ENCODE results near the gene UGGT2. TPM values are rescaled to one million over a fixed set of nuclear protein-coding genes. Genes with fewer than 3 reads are reported as not detected.

UGGT2 gene
- 35.7 to 48.1 TPM (median 40.3 TPM) in 3 replicates for total RNA-seq
- long read RNA-seq, full-length matches to known transcripts, result 45 of 81 reads
- long read RNA-seq, partial matches to known transcripts, result 5 of 81 reads
- long read RNA-seq, other reads (novel, unspliced or antisense), result 31 of 81 reads

GRCh38 chr13:96053003-96053703 lies at the start of gene UGGT2:
TSS of gene UGGT2 (minus strand) at chr13:96053401. CDS start at chr13:96053312, 89 bp downstream.
- no peaks in the 10 kb centered on the region for H3K36me3 Mint-ChIP-seq (ENCODE audit: low read depth)
- peak; percentile 97 for DNase-seq (ENCODE audit: low spot score)
- H3K4me1 Mint-ChIP-seq (ENCODE audit: low read depth), result peaks cover 12% of the 10 kb centered on the region
- peak within 1 kb of the TSS; percentile 92 for H3K27ac Mint-ChIP-seq (ENCODE audit: unreplicated experiment)
- peak within 1 kb of the TSS; percentile 86 for H3K4me3 Mint-ChIP-seq (ENCODE audit: unreplicated experiment)
- TF ChIP-seq CTCF (IDR thresholded peaks at IDR 0.05), result no peak
- H3K27me3 Mint-ChIP-seq (ENCODE audit: low read depth), result peaks cover 5% of the 10 kb centered on the region
- no peaks in the 10 kb centered on the region for H3K9me3 Mint-ChIP-seq (ENCODE audit: low read depth)

DNA sequence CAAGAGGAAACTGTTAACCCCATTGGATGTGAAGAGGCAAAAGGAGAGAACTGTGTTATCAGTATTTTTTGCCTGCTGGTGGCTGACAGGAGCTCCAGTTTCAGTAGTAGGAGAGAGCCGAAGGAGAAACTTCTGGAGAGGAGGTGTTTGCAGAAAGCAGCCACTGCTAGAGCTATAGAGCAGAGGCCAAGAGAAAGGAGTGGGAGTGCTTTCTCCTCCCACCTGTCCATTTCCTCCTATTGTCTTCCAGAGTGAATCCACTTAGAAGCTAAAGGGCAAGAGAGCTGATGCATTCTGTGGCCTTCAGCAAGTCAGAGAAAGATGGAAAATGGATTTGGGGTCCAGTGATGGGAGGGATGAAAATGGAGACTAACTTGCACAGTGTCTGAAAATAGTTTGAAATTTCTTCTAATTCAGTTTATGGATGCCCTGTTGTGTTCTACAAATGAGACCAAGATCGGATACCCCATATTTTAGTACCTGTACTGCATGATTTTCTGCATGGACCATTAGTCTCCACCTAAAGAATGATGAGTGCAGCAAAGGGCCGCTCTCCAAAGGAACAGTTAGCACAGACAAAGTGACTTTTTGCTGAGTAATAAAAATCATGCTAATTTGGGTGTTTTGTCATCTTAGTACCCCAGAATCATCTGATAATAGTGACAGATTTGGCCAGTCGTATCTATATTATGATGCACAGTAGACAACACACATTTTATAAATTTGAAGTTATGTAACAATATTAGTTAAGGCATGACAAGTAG lies 47.4 kb upstream of the UGGT2 start:
- Mint-ChIP-seq H3K27ac (ENCODE audit: unreplicated experiment) (no peak overlapping the region), H3K4me3 (ENCODE audit: unreplicated experiment) (no peak overlapping the region), H3K4me1 (ENCODE audit: low read depth) (no peaks in the 10 kb centered on the region), H3K27me3 (ENCODE audit: low read depth) (peaks cover 47% of the 10 kb centered on the region), H3K36me3 (ENCODE audit: low read depth) (peaks cover 1% of the 10 kb centered on the region), H3K9me3 (ENCODE audit: low read depth) (no peaks in the 10 kb centered on the region)
- DNase-seq (ENCODE audit: low spot score), result no peak
- TF ChIP-seq CTCF (IDR thresholded peaks at IDR 0.05), result no peak

DNA sequence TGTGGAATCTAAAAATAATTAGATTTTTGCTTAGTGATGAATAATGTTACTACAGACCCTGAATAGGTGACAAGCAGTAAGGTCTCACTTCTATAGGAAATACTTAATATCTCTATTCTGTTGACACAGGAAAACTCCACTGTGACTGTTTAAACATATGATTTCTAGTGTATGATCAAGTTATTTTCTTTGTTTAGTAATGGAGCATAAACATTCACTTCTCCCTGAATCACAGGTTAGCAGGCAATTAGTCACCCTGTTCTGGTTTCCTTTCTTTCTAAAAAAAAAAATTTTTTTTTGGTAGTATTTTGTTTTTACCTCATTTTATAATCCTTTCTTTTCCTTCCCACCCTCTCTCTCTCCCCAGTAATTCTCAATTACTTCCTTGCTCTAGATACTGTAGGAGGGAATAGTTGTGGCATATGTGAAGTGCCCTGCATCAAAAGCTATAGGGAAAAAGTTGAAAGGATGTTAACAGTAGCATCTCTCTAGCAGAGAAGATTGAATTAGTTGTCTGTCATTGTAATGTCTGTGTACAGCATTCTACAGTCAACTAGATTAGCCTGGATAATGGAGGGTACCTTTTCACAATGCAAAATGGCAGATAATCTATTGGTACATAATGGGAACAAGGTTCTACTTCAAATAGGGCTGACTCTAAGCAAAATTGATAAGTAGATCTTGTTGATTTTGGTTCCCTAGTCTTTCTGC lies 40.2 kb upstream of the UGGT2 start:
- Mint-ChIP-seq H3K4me1 (ENCODE audit: low read depth) (peaks cover 13% of the 10 kb centered on the region), H3K4me3 (ENCODE audit: unreplicated experiment) (no peak overlapping the region), H3K9me3 (ENCODE audit: low read depth) (no peaks in the 10 kb centered on the region), H3K36me3 (ENCODE audit: low read depth) (peaks cover 1% of the 10 kb centered on the region), H3K27me3 (ENCODE audit: low read depth) (peaks cover 72% of the 10 kb centered on the region), H3K27ac (ENCODE audit: unreplicated experiment) (no peak overlapping the region)
- no peak for DNase-seq (ENCODE audit: low spot score)
- no peak for TF ChIP-seq CTCF (IDR thresholded peaks at IDR 0.05)

DNA sequence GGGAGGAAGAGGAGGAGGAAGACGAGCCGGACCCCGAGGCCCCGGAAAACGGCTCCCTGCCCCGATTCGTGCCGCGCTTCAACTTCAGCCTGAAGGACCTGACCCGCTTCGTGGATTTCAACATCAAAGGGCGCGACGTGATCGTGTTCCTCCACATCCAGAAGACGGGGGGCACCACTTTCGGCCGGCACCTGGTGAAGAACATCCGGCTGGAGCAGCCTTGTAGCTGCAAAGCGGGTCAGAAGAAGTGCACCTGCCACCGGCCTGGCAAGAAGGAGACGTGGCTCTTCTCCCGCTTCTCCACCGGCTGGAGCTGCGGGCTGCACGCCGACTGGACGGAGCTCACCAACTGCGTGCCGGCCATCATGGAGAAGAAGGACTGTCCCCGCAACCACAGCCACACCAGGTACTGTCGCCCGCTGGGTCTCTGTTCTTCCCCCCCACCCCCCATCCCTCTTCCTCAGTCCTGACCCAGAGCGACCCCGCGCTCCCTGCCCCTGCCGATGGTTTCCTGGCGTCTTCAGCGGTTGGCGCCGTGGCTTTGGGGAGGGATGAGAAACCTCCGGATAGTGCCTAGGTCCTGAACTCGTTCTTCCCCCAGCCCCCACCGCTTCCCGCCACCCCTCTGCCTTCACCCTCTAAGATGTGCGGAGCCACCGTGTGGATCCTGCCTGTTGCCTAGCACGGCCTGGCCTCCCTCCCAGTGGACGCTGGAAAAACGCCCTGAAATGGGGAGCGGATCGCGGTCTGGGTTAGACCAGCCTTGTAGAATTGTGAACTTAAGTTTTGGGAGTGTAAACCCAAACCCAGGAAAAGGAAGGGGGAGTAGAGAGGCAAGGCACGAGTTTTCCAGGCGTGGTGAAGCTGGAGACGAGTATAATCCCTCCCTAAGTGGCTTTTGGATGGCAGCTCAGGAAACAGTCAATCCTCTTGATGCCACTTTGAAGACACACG lies 38.2 kb upstream of the UGGT2 start:
- Mint-ChIP-seq H3K36me3 (ENCODE audit: low read depth) (peaks cover 1% of the 10 kb centered on the region), H3K27ac (ENCODE audit: unreplicated experiment) (no peak overlapping the region), H3K4me1 (ENCODE audit: low read depth) (peaks cover 13% of the 10 kb centered on the region), H3K27me3 (ENCODE audit: low read depth) (peaks cover 74% of the 10 kb centered on the region), H3K9me3 (ENCODE audit: low read depth) (no peaks in the 10 kb centered on the region), H3K4me3 (ENCODE audit: unreplicated experiment) (peak overlapping the region; percentile 57)
- no peak for DNase-seq (ENCODE audit: low spot score)
- no peak for TF ChIP-seq CTCF (IDR thresholded peaks at IDR 0.05)

Measured in chondrocyte (in vitro differentiated cells).